WTC11 (cell line): ENCODE results near the gene ZNF750. TPM values are rescaled to one million over a fixed set of nuclear protein-coding genes. Genes with fewer than 3 reads are reported as not detected.

Source experiments
- ATAC-seq: fragments of 200-7000 bp; cut with Tn5 transposase; 2 replicates; pipeline ENCODE4 v1.10.0; 2021; ENCODE audit warnings: mild to moderate bottlenecking, moderate library complexity
- CTCF ChIA-PET: fragments of 300-600 bp; sonication (Branson Sonifier 250); formaldehyde crosslinking; loops from one replicate; lab custom pipeline; 2021; ENCODE audit warnings: antibody characterized with exemption; lab: Charles Lee
- POLR2A ChIA-PET: fragments of 350-600 bp; sonication (Branson Sonifier 250); formaldehyde crosslinking; loops from one replicate; lab custom pipeline; 2021; ENCODE audit warnings: antibody characterized with exemption; lab: Charles Lee
- DNase-seq: peaks from one replicate; pipeline ENCODE4 v3.0.0; 2021; ENCODE audit warnings: low spot score
- H3K27ac Mint-ChIP-seq: 2 replicates; pipeline ENCODE4 v1.8.0; 2021; ENCODE audit warnings: mixed read lengths
- H3K27me3 Mint-ChIP-seq: 2 replicates; pipeline ENCODE4 v1.8.0; 2021; ENCODE audit warnings: low read depth, mild to moderate bottlenecking, moderate library complexity, mixed read lengths
- H3K36me3 Mint-ChIP-seq: 2 replicates; pipeline ENCODE4 v1.8.0; 2021; ENCODE audit warnings: mixed read lengths
- H3K4me1 Mint-ChIP-seq: 2 replicates; pipeline ENCODE4 v1.8.0; 2022; ENCODE audit warnings: mixed read lengths
- H3K4me3 Mint-ChIP-seq: 2 replicates; pipeline ENCODE4 v1.8.0; 2021; ENCODE audit warnings: mild to moderate bottlenecking, moderate library complexity, mixed read lengths
- H3K9me3 Mint-ChIP-seq: 2 replicates; pipeline ENCODE4 v1.8.0; 2021; ENCODE audit warnings: mixed read lengths
- AFF4 ChIP-seq: sonication (generic); formaldehyde crosslinking; IDR thresholded peaks from 2 replicates; pipeline ENCODE4 v1.8.1; 2023; ENCODE audit warnings: mild to moderate bottlenecking, missing genetic modification reagents, borderline replicate concordance
- CBFB ChIP-seq: sonication (generic); formaldehyde crosslinking; IDR thresholded peaks from 2 replicates; pipeline ENCODE4 v1.8.1; 2022; ENCODE audit warnings: mild to moderate bottlenecking, low read depth, missing genetic modification reagents
- CREM ChIP-seq: sonication (generic); formaldehyde crosslinking; IDR thresholded peaks from 2 replicates; pipeline ENCODE4 v1.8.1; 2022; ENCODE audit warnings: mild to moderate bottlenecking, missing genetic modification reagents, moderate library complexity
- E2F4 ChIP-seq: sonication (generic); formaldehyde crosslinking; IDR thresholded peaks from 2 replicates; pipeline ENCODE4 v1.8.1; 2022; ENCODE audit warnings: low read depth, mild to moderate bottlenecking, moderate library complexity, missing genetic modification reagents, borderline replicate concordance
- ELF4 ChIP-seq: sonication (generic); formaldehyde crosslinking; IDR thresholded peaks from 2 replicates; pipeline ENCODE4 v1.8.1; 2022; ENCODE audit warnings: low read depth, mild to moderate bottlenecking, moderate library complexity, missing genetic modification reagents
- EMX1 ChIP-seq: fragments of 250-450 bp; sonication (Bioruptor Pico); IDR thresholded peaks from 2 replicates; pipeline ENCODE4 v1.8.0; 2021; ENCODE audit warnings: mild to moderate bottlenecking
- GABPB1 ChIP-seq: sonication (generic); formaldehyde crosslinking; IDR thresholded peaks from 2 replicates; pipeline ENCODE4 v1.8.1; 2023; ENCODE audit warnings: mild to moderate bottlenecking, missing genetic modification reagents
- JAZF1 ChIP-seq: fragments of 250-450 bp; sonication (Bioruptor Pico); IDR thresholded peaks from 2 replicates; pipeline ENCODE4 v1.9.0; 2021; ENCODE audit warnings: moderate library complexity, mild to moderate bottlenecking, inconsistent platforms
- JUN ChIP-seq: sonication (generic); formaldehyde crosslinking; IDR thresholded peaks from 2 replicates; pipeline ENCODE4 v1.8.0; 2023; ENCODE audit warnings: mild to moderate bottlenecking, missing genetic modification reagents
- NFE2L1 ChIP-seq: sonication (generic); formaldehyde crosslinking; IDR thresholded peaks from 2 replicates; pipeline ENCODE4 v1.8.1; 2023; ENCODE audit warnings: missing genetic modification reagents
- NR1H2 ChIP-seq: sonication (generic); formaldehyde crosslinking; IDR thresholded peaks from 2 replicates; pipeline ENCODE4 v1.9.0; 2021; ENCODE audit warnings: mild to moderate bottlenecking, moderate library complexity, missing genetic modification reagents
- TEAD1 ChIP-seq: sonication (generic); formaldehyde crosslinking; IDR thresholded peaks from 2 replicates; pipeline ENCODE4 v1.8.0; 2022; ENCODE audit warnings: mild to moderate bottlenecking, missing genetic modification reagents
- ZMAT4 ChIP-seq: fragments of 250-450 bp; sonication (Bioruptor Pico); IDR thresholded peaks from 2 replicates; pipeline ENCODE4 v1.9.0; 2021; ENCODE audit warnings: mild to moderate bottlenecking
- ZNF396 ChIP-seq: fragments of 250-450 bp; sonication (Bioruptor Pico); IDR thresholded peaks from 2 replicates; pipeline ENCODE4 v1.8.0; 2021; ENCODE audit warnings: mild to moderate bottlenecking, moderate library complexity, borderline replicate concordance
- ZNF416 ChIP-seq: fragments of 250-450 bp; sonication (Bioruptor Pico); IDR thresholded peaks from 2 replicates; pipeline ENCODE4 v1.9.0; 2021; ENCODE audit warnings: mild to moderate bottlenecking, inconsistent platforms
- ZNF423 ChIP-seq: fragments of 250-450 bp; sonication (Bioruptor Pico); IDR thresholded peaks from 2 replicates; pipeline ENCODE4 v2.1.2; 2022; ENCODE audit warnings: mild to moderate bottlenecking, moderate library complexity
- ZNF512 ChIP-seq: sonication (generic); formaldehyde crosslinking; IDR thresholded peaks from 2 replicates; pipeline ENCODE4 v1.8.1; 2022; ENCODE audit warnings: missing genetic modification reagents, borderline replicate concordance
- ZNF532 ChIP-seq: fragments of 250-450 bp; sonication (Bioruptor Pico); IDR thresholded peaks from 2 replicates; pipeline ENCODE4 v1.9.0; 2021; ENCODE audit warnings: mild to moderate bottlenecking, borderline replicate concordance
- total RNA-seq: library from RNA; stranded (reverse); gene quantifications from 3 replicates; pipeline ENCODE4 v1.2.3, GENCODE V29; 2021

The ZNF750 gene
- total RNA-seq, 1 experiment from 2014 or later: 0.04 TPM

- Mint-ChIP-seq H3K27ac (peak overlapping the region; percentile 19; the same call in 1 of the 2 replicates), H3K36me3 (peaks cover 41% of the 10 kb centered on the region), H3K4me1 (no peaks in the 10 kb centered on the region), H3K4me3 (no peak overlapping the region), H3K27me3 (no peaks in the 10 kb centered on the region), H3K9me3 (no peaks in the 10 kb centered on the region)
- DNase-seq (no peak), ATAC-seq (no peak)
- TF ChIP-seq ELF4 (CRISPR knock-in tag): no peak
- no peak for TF ChIP-seq ZNF396
- no peak for TF ChIP-seq ZMAT4 (CRISPR knock-in tag)
- TF ChIP-seq ZNF416 (CRISPR knock-in tag): no peak
- no peak for TF ChIP-seq ZNF423 (CRISPR knock-in tag)
- no peak for TF ChIP-seq AFF4
- TF ChIP-seq NFE2L1: no peak
- no peak for TF ChIP-seq NR1H2 (CRISPR knock-in tag)
- TF ChIP-seq CBFB (CRISPR knock-in tag): no peak
- TF ChIP-seq ZNF512 (CRISPR knock-in tag): no peak
- no peak for TF ChIP-seq E2F4
- no peak for TF ChIP-seq EMX1 (CRISPR knock-in tag)
- no peak for TF ChIP-seq JUN (CRISPR knock-in tag)
- no peak for TF ChIP-seq GABPB1
- no peak for TF ChIP-seq TEAD1 (CRISPR knock-in tag)
- TF ChIP-seq CREM (CRISPR knock-in tag): no peak
- no peak for TF ChIP-seq ZNF532 (CRISPR knock-in tag)
- TF ChIP-seq JAZF1 (CRISPR knock-in tag): no peak
- CTCF ChIA-PET: interaction anchor here (1.8 kb wide), 1 partner anchor 14 kb away, joined by 6 read pairs; no protein-coding TSS in a partner anchor
- POLR2A ChIA-PET: no interaction called here
Measured at GRCh38 chr17:82795615-82796014, 44.2 kb downstream of the ZNF750 start.
